ENCODE measurements around the gene NEURL3. TPM values are rescaled to one million over a fixed set of nuclear protein-coding genes. Genes with fewer than 3 reads are reported as not detected.

NEURL3 gene
- total RNA-seq, 1 experiment from 2014 or later: 4.2 TPM

GRCh38 chr2:96521219-96521618, 16.1 kb upstream of the NEURL3 start:
- POLR2A ChIA-PET: no interaction called here
- Mint-ChIP-seq H3K36me3 (ENCODE audit: insufficient read depth, unreplicated experiment) (no peaks in the 10 kb centered on the region), H3K9me3 (ENCODE audit: unreplicated experiment) (peaks cover 18% of the 10 kb centered on the region), H3K27me3 (ENCODE audit: insufficient read depth, unreplicated experiment) (no peaks in the 10 kb centered on the region), H3K4me3 (ENCODE audit: unreplicated experiment) (no peak overlapping the region), H3K27ac (ENCODE audit: unreplicated experiment) (no peak overlapping the region), H3K4me1 (ENCODE audit: low read depth, unreplicated experiment) (no peaks in the 10 kb centered on the region)
- Histone ChIP-seq H3K4me1 (no peaks in the 10 kb centered on the region), H3K9me3 (peaks cover 7% of the 10 kb centered on the region; the same call in 1 of the 2 replicates), H3K36me3 (ENCODE audit: control insufficient read depth, insufficient read depth, low read length) (no peaks in the 10 kb centered on the region), H3K27me3 (replicated peaks; ENCODE audit: control insufficient read depth, insufficient read depth, low read length) (no peaks in the 10 kb centered on the region), H3K4me3 (ENCODE audit: low read depth, low read length) (no peak overlapping the region)
- BruUV-seq (replicated peaks): no TSS peak
- no peak for TF ChIP-seq CTCF (IDR thresholded peaks at IDR 0.05; ENCODE audit: insufficient read depth in 1 of 2, low read depth in 1 of 2, low read length in 1 of 2, severe bottlenecking in 1 of 2, unreplicated experiment in 1 of 2)
- CTCF ChIA-PET: no interaction called here
- DNase-seq: no peak
- intact Hi-C loops (cut with micrococcal nuclease; ENCODE audit: unreplicated experiment): no loop called here

- Histone ChIP-seq H3K4me1 (no peaks in the 10 kb centered on the region), H3K27me3 (replicated peaks; ENCODE audit: control insufficient read depth, insufficient read depth, low read length) (no peaks in the 10 kb centered on the region), H3K9me3 (peaks cover 7% of the 10 kb centered on the region; the same call in 1 of the 2 replicates), H3K36me3 (ENCODE audit: control insufficient read depth, insufficient read depth, low read length) (no peaks in the 10 kb centered on the region), H3K4me3 (ENCODE audit: low read depth, low read length) (no peak overlapping the region)
- Mint-ChIP-seq H3K27me3 (ENCODE audit: insufficient read depth, unreplicated experiment) (no peaks in the 10 kb centered on the region), H3K4me3 (ENCODE audit: unreplicated experiment) (no peak overlapping the region), H3K27ac (ENCODE audit: unreplicated experiment) (no peak overlapping the region), H3K4me1 (ENCODE audit: low read depth, unreplicated experiment) (no peaks in the 10 kb centered on the region), H3K36me3 (ENCODE audit: insufficient read depth, unreplicated experiment) (no peaks in the 10 kb centered on the region), H3K9me3 (ENCODE audit: unreplicated experiment) (peaks cover 21% of the 10 kb centered on the region)
- TF ChIP-seq CTCF (IDR thresholded peaks at IDR 0.05; ENCODE audit: insufficient read depth in 1 of 2, low read depth in 1 of 2, low read length in 1 of 2, severe bottlenecking in 1 of 2, unreplicated experiment in 1 of 2): no peak
- BruUV-seq (replicated peaks): no TSS peak
- POLR2A ChIA-PET: no interaction called here
- CTCF ChIA-PET: no interaction called here
- no peak for DNase-seq
- intact Hi-C loops (cut with micrococcal nuclease; ENCODE audit: unreplicated experiment): no loop called here
These were observed 15.5 kb upstream of the NEURL3 start for GRCh38 chr2:96520697-96521096.

GRCh38 chr2:96520231-96520630, 15.1 kb upstream of the NEURL3 start:
- Mint-ChIP-seq H3K36me3 (ENCODE audit: insufficient read depth, unreplicated experiment) (no peaks in the 10 kb centered on the region), H3K27me3 (ENCODE audit: insufficient read depth, unreplicated experiment) (no peaks in the 10 kb centered on the region), H3K4me3 (ENCODE audit: unreplicated experiment) (no peak overlapping the region), H3K27ac (ENCODE audit: unreplicated experiment) (no peak overlapping the region), H3K4me1 (ENCODE audit: low read depth, unreplicated experiment) (no peaks in the 10 kb centered on the region), H3K9me3 (ENCODE audit: unreplicated experiment) (peaks cover 21% of the 10 kb centered on the region)
- intact Hi-C loops (cut with micrococcal nuclease; ENCODE audit: unreplicated experiment): no loop called here
- CTCF ChIA-PET: no interaction called here
- no peak for TF ChIP-seq CTCF (IDR thresholded peaks at IDR 0.05; ENCODE audit: insufficient read depth in 1 of 2, low read depth in 1 of 2, low read length in 1 of 2, severe bottlenecking in 1 of 2, unreplicated experiment in 1 of 2)
- DNase-seq: no peak
- Histone ChIP-seq H3K36me3 (ENCODE audit: control insufficient read depth, insufficient read depth, low read length) (no peaks in the 10 kb centered on the region), H3K27me3 (replicated peaks; ENCODE audit: control insufficient read depth, insufficient read depth, low read length) (no peaks in the 10 kb centered on the region), H3K4me3 (ENCODE audit: low read depth, low read length) (no peak overlapping the region), H3K9me3 (peaks cover 7% of the 10 kb centered on the region; the same call in 1 of the 2 replicates), H3K4me1 (no peaks in the 10 kb centered on the region)
- POLR2A ChIA-PET: no interaction called here
- no TSS peak for BruUV-seq (replicated peaks)
